ENCODE results near the gene WNK1.

The WNK1 gene

DNA sequence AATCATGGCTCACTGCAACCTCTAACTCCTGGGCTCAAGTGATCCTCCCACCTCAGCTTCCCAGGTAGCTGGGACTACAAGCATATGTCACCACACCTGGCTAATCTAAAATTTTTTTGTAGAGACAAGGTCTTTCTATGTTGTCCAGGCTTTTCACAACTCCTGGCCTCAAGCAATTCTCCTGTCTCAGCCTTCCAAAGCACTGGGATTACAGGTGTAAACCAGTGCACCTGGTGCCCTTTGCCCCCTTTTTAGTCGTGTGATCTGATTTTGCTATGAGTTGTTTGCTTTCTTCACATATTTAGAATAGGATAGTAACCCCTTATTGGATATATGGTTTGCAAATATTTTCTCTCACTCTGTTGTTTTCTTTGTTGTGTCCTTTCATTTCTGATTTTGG is 198.8 kb downstream of the WNK1 start:
- DNase-seq (ENCODE audit: low spot score), result no peak

GRCh38 chr12:953776-954175 is 201.4 kb downstream of the WNK1 start:
- DNase-seq (ENCODE audit: low spot score), result no peak

GRCh38 chr12:954741-955140 is 202.4 kb downstream of the WNK1 start:
- DNase-seq (ENCODE audit: low spot score), result no peak

DNA sequence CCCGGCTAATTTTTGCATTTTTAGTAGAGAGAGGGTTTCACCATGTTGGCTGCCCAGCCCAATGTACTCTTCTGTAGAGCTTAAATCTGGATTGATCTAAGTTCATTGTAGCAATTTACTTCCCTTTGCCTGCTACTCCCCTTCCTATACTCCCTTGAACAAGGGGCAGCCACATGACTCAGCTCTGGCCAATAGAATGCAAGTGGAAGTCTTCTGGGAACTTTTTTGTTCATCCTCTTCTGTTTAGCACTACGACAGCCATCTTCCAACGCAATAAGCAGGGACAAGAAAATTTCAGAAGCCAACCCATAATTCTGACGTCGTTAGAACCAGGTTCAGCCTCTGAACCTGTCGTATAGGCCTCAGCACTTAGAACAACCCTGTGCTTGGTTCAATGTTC is 203.6 kb downstream of the WNK1 start:
- no peak for DNase-seq (ENCODE audit: low spot score)

GRCh38 chr12:958588-959123 is 206.3 kb downstream of the WNK1 start:
- no peak for DNase-seq (ENCODE audit: low spot score)
